ENCODE data around the gene BEST4. TPM values are rescaled to one million over a fixed set of nuclear protein-coding genes. Genes with fewer than 3 reads are reported as not detected.

The BEST4 gene
- total and polyA plus RNA-seq, 2 of the 13 experiments (the other 11 are each of a cell fraction or from before 2014, with no cell fraction given): 0.77 to 1.4 TPM

DNA sequence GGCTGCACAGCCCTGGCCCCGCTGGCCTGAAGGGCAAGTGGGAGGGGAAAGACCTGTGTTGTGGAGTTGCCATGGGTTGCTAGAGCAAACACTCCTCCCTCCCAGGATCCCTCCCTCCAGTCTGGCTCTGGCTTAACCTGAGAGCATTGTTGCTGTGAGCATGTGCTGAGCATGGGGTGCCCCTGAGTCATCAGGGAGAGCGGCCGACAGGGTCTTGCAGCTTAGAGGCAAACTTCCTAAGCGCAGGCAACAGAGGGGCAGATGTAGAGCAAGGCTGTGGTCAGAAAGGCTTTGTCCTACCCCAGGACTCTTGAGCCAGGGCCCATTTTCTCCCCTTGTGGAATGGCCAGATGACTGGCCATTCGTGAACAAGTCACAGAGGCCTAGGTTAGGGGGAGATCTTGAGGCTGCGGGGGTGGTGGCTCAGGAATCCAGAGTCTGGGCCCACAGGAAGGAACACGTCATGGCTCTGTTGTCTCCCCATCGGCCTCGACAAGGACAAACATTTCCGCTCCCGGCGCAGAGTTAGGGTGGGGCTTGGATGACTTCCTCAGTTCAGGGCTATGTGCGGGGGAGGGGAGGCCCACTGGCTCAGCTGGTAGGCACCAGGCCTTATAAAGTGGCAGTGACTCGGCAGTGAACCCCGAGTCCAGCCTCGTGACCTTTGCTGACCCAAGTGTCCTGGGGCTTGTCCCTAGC lies 19.5 kb upstream of the BEST4 start (continued):
- TF ChIP-seq ZSCAN9 (CRISPR knock-in tag; IDR thresholded peaks at IDR 0.05; ENCODE audit: borderline replicate concordance) (peak; percentile 91), MATR3 (CRISPR knock-in tag; IDR thresholded peaks at IDR 0.05) (no peak), MIER2 (CRISPR knock-in tag; IDR thresholded peaks at IDR 0.05) (0 out of 2 replicates have a peak, but pooled peaks have one; percentile 52), ZBTB7A (CRISPR knock-in tag; IDR thresholded peaks at IDR 0.05) (peak; percentile 86; the same call in 1 of the 2 replicates), ZNF382 (CRISPR knock-in tag; IDR thresholded peaks at IDR 0.05; ENCODE audit: borderline replicate concordance) (no peak), CREB1 (IDR thresholded peaks at IDR 0.05) (peak; percentile 68), CREB1 (CRISPR knock-in tag; IDR thresholded peaks at IDR 0.05) (no peak), TFE3 (CRISPR knock-in tag; IDR thresholded peaks at IDR 0.05) (peak; percentile 83), KMT2A (CRISPR knock-in tag; IDR thresholded peaks at IDR 0.05) (no peak), SP4 (CRISPR knock-in tag; IDR thresholded peaks at IDR 0.05) (peak; percentile 75), ZNF205 (CRISPR knock-in tag; IDR thresholded peaks at IDR 0.05) (0 out of 2 replicates have a peak, but pooled peaks have one; percentile 16), ZFP90 (CRISPR knock-in tag; IDR thresholded peaks at IDR 0.05; ENCODE audit: borderline replicate concordance) (peak; percentile 88; the same call in 1 of the 2 replicates), ZNF264 (CRISPR knock-in tag; IDR thresholded peaks at IDR 0.05) (no peak; the same call in 1 of the 2 replicates), CREM (IDR thresholded peaks at IDR 0.05) (peak; percentile 76), CREM (CRISPR knock-in tag; IDR thresholded peaks at IDR 0.05) (no peak), MAFK (conservative IDR thresholded peaks at IDR 0.05 in 1 of 2, IDR thresholded peaks at IDR 0.05 in 1 of 2; ENCODE audit: low read length in 2 of 2) (no peak; a peak in 1 of 4 replicates), ZNF747 (CRISPR knock-in tag; IDR thresholded peaks at IDR 0.05; ENCODE audit: borderline replicate concordance) (peak; percentile 77; the same call in 1 of the 2 replicates), ZEB1 (IDR thresholded peaks at IDR 0.05; ENCODE audit: insufficient replicate concordance, low read depth) (no peak), SRF (IDR thresholded peaks at IDR 0.05; ENCODE audit: low read depth, low read length) (no peak), DDIT3 (CRISPR knock-in tag; IDR thresholded peaks at IDR 0.05) (no peak), ZNF296 (CRISPR knock-in tag; conservative IDR thresholded peaks at IDR 0.05) (no peak), HOXA9 (CRISPR knock-in tag; IDR thresholded peaks at IDR 0.05; ENCODE audit: borderline replicate concordance) (no peak)
- TF ChIP-seq, protein P1, sequence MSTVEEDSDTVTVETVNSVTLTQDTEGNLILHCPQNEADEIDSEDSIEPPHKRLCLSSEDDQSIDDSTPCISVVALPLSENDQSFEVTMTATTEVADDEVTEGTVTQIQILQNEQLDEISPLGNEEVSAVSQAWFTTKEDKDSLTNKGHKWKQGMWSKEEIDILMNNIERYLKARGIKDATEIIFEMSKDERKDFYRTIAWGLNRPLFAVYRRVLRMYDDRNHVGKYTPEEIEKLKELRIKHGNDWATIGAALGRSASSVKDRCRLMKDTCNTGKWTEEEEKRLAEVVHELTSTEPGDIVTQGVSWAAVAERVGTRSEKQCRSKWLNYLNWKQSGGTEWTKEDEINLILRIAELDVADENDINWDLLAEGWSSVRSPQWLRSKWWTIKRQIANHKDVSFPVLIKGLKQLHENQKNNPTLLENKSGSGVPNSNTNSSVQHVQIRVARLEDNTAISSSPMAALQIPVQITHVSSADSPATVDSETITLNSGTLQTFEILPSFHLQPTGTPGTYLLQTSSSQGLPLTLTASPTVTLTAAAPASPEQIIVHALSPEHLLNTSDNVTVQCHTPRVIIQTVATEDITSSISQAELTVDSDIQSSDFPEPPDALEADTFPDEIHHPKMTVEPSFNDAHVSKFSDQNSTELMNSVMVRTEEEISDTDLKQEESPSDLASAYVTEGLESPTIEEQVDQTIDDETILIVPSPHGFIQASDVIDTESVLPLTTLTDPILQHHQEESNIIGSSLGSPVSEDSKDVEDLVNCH (CRISPR knock-in tag; IDR thresholded peaks at IDR 0.05): no peak
- TF ChIP-seq, protein P2, sequence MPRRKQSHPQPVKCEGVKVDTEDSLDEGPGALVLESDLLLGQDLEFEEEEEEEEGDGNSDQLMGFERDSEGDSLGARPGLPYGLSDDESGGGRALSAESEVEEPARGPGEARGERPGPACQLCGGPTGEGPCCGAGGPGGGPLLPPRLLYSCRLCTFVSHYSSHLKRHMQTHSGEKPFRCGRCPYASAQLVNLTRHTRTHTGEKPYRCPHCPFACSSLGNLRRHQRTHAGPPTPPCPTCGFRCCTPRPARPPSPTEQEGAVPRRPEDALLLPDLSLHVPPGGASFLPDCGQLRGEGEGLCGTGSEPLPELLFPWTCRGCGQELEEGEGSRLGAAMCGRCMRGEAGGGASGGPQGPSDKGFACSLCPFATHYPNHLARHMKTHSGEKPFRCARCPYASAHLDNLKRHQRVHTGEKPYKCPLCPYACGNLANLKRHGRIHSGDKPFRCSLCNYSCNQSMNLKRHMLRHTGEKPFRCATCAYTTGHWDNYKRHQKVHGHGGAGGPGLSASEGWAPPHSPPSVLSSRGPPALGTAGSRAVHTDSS (CRISPR knock-in tag; conservative IDR thresholded peaks at IDR 0.05): no peak

All from HepG2 (cell line).